HepG2 (cell line): ENCODE measurements around the gene P2RY2. TPM values are rescaled to one million over a fixed set of nuclear protein-coding genes. Genes with fewer than 3 reads are reported as not detected.
A peak's percentile ranks its signal among the peaks of the same experiment; 100 is the strongest.

ENCODE experiments used
- ATRX ChIP-seq: sonication (generic); formaldehyde crosslinking; IDR thresholded peaks from 2 replicates; pipeline ENCODE4 v1.4.0; 2020; ENCODE audit warnings: missing genetic modification reagents, borderline replicate concordance
- CBX1 ChIP-seq: IDR thresholded peaks from one replicate; pipeline ENCODE4 v1.6.1; 2016; ENCODE audit warnings: antibody characterized with exemption, low read depth
- EP300 ChIP-seq, 3 experiments: sonication (generic) in 1 of 3; formaldehyde crosslinking in 1 of 3; IDR thresholded peaks; 2 replicates each; pipeline versions ENCODE4 v1.5.1 to v1.6.1; 2011 to 2020; ENCODE audit warnings: low read depth in 2 of 3, low read length in 2 of 3, borderline replicate concordance in 1 of 3, improper control_type of control experiment in 1 of 3, mild to moderate bottlenecking in 1 of 3, missing genetic modification reagents in 1 of 3, moderate library complexity in 1 of 3
- GATAD1 ChIP-seq: IDR thresholded peaks from 2 replicates; pipeline ENCODE4 v1.6.1; 2016; ENCODE audit warnings: missing genetic modification reagents, missing compliant biosample characterization
- HNRNPL ChIP-seq: fragments of 200-400 bp; formaldehyde crosslinking; IDR thresholded peaks from 2 replicates; pipeline ENCODE4 v1.6.1; 2017; ENCODE audit warnings: mild to moderate bottlenecking, low read depth, low read length
- NFE2 ChIP-seq: sonication (generic); formaldehyde crosslinking; IDR thresholded peaks from 2 replicates; pipeline ENCODE4 v1.4.0; 2020; ENCODE audit warnings: missing genetic modification reagents
- NFE2L2 ChIP-seq: fragments of 150-350 bp; IDR thresholded peaks from 2 replicates; pipeline ENCODE4 v1.6.1; 2014; ENCODE audit warnings: low read length
- RAD51 ChIP-seq: fragments of 450-650 bp; IDR thresholded peaks from 2 replicates; pipeline ENCODE4 v1.6.1; 2016; ENCODE audit warnings: borderline replicate concordance
- SAP130 ChIP-seq: IDR thresholded peaks from 2 replicates; pipeline ENCODE4 v1.6.1; 2016; ENCODE audit warnings: low read depth
- SPEN ChIP-seq: sonication (generic); formaldehyde crosslinking; IDR thresholded peaks from 2 replicates; pipeline ENCODE4 v1.5.1; 2020; ENCODE audit warnings: low read depth, mild to moderate bottlenecking, missing genetic modification reagents
- TAF15 ChIP-seq: fragments of 200-400 bp; formaldehyde crosslinking; IDR thresholded peaks from one replicate; pipeline ENCODE4 v1.6.1; 2018; ENCODE audit warnings: mild to moderate bottlenecking, low read depth, low read length; ENCODE audit not compliant: poor library complexity, severe bottlenecking
- ZNF30 ChIP-seq: sonication (generic); formaldehyde crosslinking; IDR thresholded peaks from 2 replicates; pipeline ENCODE4 v1.5.0; 2020; ENCODE audit warnings: mild to moderate bottlenecking, missing genetic modification reagents
- ZNF557 ChIP-seq: sonication (generic); formaldehyde crosslinking; IDR thresholded peaks from 2 replicates; pipeline ENCODE4 v1.4.0; 2020; ENCODE audit warnings: missing genetic modification reagents
- ZNF562 ChIP-seq: sonication (generic); formaldehyde crosslinking; IDR thresholded peaks from 2 replicates; pipeline ENCODE4 v1.8.0; 2022; ENCODE audit warnings: missing genetic modification reagents, borderline replicate concordance
- ZNF605 ChIP-seq: sonication (generic); formaldehyde crosslinking; IDR thresholded peaks from 2 replicates; pipeline ENCODE4 v1.8.0; 2022; ENCODE audit warnings: mild to moderate bottlenecking, missing genetic modification reagents
- ZNF883 ChIP-seq: sonication (generic); formaldehyde crosslinking; IDR thresholded peaks from 2 replicates; pipeline ENCODE4 v1.5.1; 2020; ENCODE audit warnings: mild to moderate bottlenecking, missing genetic modification reagents; ENCODE audit errors: not compliant biosample characterization
- polyA plus RNA-seq, 8 experiments: library from polyadenylated mRNA; depleted of rRNA in 3 of 8; stranded (reverse) in 7 of 8; unstranded in 1 of 8; fragments of >200 nt; fragmentation: Illumina TruSeq in 4 of 8; extraction: Trizol in 4 of 8; gene quantifications; 2 replicates each; pipeline versions ENCODE4 v1.2.1 to v1.2.3, GENCODE V29; 2011 to 2016; ENCODE audit warnings: low read depth in 4 of 8, missing spikeins in 1 of 8, mixed read lengths in 1 of 8; ENCODE audit not compliant: insufficient read depth in 1 of 8
- total RNA-seq, 5 experiments: library from RNA; depleted of rRNA; stranded (reverse); fragments of >200 nt; fragmentation: Illumina TruSeq; extraction: Trizol; gene quantifications; 2 replicates each; pipeline ENCODE4 v1.2.3, GENCODE V29; 2016; ENCODE audit warnings: low read depth in 1 of 5
- TF ChIP-seq, protein P1 (sequence below): IDR thresholded peaks from 2 replicates; pipeline ENCODE4 v1.6.1; 2016; ENCODE audit warnings: control low read depth
- TF ChIP-seq, protein P2 (sequence below): sonication (generic); formaldehyde crosslinking; IDR thresholded peaks from 2 replicates; pipeline ENCODE4 v1.5.0; 2020; ENCODE audit warnings: mild to moderate bottlenecking, low read depth, missing genetic modification reagents, borderline replicate concordance
- TF ChIP-seq, protein P3 (sequence below): fragments of 450-650 bp; IDR thresholded peaks from 2 replicates; pipeline ENCODE4 v1.6.1; 2016
- TF ChIP-seq, protein P4 (sequence below): sonication (generic); formaldehyde crosslinking; IDR thresholded peaks from 2 replicates; pipeline ENCODE4 v1.4.0; 2020; ENCODE audit warnings: mild to moderate bottlenecking, missing genetic modification reagents
- TF ChIP-seq, protein P5 (sequence below): sonication (generic); formaldehyde crosslinking; IDR thresholded peaks from 2 replicates; pipeline ENCODE4 v1.8.1; 2023; ENCODE audit warnings: mild to moderate bottlenecking, missing genetic modification reagents, borderline replicate concordance
- TF ChIP-seq, protein P6 (sequence below): sonication (generic); formaldehyde crosslinking; IDR thresholded peaks from 2 replicates; pipeline ENCODE4 v1.4.0; 2020; ENCODE audit warnings: low read depth, mild to moderate bottlenecking, missing genetic modification reagents
- TF ChIP-seq, protein P7 (sequence below): sonication (generic); formaldehyde crosslinking; IDR thresholded peaks from 2 replicates; pipeline ENCODE4 v1.8.0; 2022; ENCODE audit warnings: missing genetic modification reagents, mild to moderate bottlenecking, moderate library complexity, borderline replicate concordance

The P2RY2 gene
- total and polyA plus RNA-seq, 2 of the 13 experiments (the other 11 are each of a cell fraction or from before 2014, with no cell fraction given), result 0.95 to 3.1 TPM

DNA sequence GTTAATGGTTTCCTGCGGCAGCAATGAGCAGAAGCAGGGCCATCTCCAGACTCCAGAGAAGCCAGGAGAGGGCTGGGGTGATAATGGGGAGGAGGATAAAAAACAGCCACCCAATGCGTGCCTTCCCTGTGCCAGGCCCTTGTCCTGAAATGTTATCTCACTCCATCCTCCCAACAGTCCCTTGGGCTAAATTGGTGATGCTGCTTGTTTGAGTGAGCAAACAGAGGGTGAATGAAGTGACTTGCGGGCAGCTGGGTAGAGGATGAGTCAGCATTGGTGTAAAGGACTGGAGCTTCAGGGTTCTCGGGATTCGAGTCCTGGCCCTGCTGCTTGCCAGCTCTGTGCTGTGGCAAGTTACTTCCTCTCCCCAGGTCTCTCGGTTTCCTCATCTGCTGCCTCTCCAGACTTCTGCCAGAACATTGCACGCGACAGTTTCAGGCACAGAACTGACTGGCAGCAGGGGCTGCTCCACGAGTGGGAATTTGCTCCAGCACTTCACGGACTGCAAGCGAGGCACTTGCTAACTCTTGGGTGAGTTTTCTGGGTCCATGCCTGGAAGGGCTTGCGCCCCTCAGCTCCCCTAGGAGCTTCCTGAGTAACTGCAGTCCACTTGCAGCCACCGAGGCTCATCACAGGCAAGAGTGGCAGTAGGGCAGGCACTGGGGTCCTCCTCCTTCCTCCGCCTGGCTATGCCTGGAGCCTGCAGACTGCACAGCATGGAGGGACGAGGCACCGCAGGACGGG, 54.0 kb downstream of the P2RY2 start, which contains the start of gene P2RY6 (continued):
- TF ChIP-seq EP300 (IDR thresholded peaks at IDR 0.05; ENCODE audit: low read depth in 2 of 2, low read length in 2 of 2), result peak in 1 of 2 experiments; percentile 23; a peak in 1 of 4 replicates
- no peak for TF ChIP-seq EP300 (CRISPR knock-in tag; IDR thresholded peaks at IDR 0.05; ENCODE audit: borderline replicate concordance)
- no peak for TF ChIP-seq ZNF605 (CRISPR knock-in tag)
- TF ChIP-seq ATRX (CRISPR knock-in tag), result no peak
- TF ChIP-seq, protein P1, sequence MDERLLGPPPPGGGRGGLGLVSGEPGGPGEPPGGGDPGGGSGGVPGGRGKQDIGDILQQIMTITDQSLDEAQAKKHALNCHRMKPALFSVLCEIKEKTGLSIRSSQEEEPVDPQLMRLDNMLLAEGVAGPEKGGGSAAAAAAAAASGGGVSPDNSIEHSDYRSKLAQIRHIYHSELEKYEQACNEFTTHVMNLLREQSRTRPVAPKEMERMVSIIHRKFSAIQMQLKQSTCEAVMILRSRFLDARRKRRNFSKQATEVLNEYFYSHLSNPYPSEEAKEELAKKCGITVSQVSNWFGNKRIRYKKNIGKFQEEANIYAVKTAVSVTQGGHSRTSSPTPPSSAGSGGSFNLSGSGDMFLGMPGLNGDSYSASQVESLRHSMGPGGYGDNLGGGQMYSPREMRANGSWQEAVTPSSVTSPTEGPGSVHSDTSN (CRISPR knock-in tag), result no peak
- TF ChIP-seq ZNF30, result no peak
- no peak for TF ChIP-seq SPEN (CRISPR knock-in tag)
- TF ChIP-seq RAD51, result no peak
- no peak for TF ChIP-seq ZNF562 (CRISPR knock-in tag)
- no peak for TF ChIP-seq ZNF883 (CRISPR knock-in tag)
- no peak for TF ChIP-seq CBX1
- TF ChIP-seq SAP130 (CRISPR knock-in tag), result peak; percentile 61
- no peak for TF ChIP-seq ZNF557 (CRISPR knock-in tag)
- TF ChIP-seq GATAD1 (CRISPR knock-in tag), result no peak
- peak; percentile 93 for TF ChIP-seq NFE2L2
- TF ChIP-seq, protein P2, sequence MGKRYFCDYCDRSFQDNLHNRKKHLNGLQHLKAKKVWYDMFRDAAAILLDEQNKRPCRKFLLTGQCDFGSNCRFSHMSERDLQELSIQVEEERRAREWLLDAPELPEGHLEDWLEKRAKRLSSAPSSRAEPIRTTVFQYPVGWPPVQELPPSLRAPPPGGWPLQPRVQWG (CRISPR knock-in tag), result no peak
- TF ChIP-seq, protein P3, sequence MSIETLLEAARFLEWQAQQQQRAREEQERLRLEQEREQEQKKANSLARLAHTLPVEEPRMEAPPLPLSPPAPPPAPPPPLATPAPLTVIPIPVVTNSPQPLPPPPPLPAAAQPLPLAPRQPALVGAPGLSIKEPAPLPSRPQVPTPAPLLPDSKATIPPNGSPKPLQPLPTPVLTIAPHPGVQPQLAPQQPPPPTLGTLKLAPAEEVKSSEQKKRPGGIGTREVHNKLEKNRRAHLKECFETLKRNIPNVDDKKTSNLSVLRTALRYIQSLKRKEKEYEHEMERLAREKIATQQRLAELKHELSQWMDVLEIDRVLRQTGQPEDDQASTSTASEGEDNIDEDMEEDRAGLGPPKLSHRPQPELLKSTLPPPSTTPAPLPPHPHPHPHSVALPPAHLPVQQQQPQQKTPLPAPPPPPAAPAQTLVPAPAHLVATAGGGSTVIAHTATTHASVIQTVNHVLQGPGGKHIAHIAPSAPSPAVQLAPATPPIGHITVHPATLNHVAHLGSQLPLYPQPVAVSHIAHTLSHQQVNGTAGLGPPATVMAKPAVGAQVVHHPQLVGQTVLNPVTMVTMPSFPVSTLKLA, result no peak
- TF ChIP-seq, protein P4, sequence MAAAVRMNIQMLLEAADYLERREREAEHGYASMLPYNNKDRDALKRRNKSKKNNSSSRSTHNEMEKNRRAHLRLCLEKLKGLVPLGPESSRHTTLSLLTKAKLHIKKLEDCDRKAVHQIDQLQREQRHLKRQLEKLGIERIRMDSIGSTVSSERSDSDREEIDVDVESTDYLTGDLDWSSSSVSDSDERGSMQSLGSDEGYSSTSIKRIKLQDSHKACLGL, result no peak
- TF ChIP-seq HNRNPL, result 0 out of 2 replicates have a peak, but pooled peaks have one; percentile 39
- TF ChIP-seq, protein P5, sequence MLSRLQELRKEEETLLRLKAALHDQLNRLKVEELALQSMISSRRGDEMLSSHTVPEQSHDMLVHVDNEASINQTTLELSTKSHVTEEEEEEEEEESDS (CRISPR knock-in tag), result no peak
- TF ChIP-seq, protein P6, sequence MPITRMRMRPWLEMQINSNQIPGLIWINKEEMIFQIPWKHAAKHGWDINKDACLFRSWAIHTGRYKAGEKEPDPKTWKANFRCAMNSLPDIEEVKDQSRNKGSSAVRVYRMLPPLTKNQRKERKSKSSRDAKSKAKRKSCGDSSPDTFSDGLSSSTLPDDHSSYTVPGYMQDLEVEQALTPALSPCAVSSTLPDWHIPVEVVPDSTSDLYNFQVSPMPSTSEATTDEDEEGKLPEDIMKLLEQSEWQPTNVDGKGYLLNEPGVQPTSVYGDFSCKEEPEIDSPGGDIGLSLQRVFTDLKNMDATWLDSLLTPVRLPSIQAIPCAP (CRISPR knock-in tag), result no peak
- TF ChIP-seq NFE2, result peak; percentile 87
- TF ChIP-seq TAF15, result no peak
- TF ChIP-seq, protein P7, sequence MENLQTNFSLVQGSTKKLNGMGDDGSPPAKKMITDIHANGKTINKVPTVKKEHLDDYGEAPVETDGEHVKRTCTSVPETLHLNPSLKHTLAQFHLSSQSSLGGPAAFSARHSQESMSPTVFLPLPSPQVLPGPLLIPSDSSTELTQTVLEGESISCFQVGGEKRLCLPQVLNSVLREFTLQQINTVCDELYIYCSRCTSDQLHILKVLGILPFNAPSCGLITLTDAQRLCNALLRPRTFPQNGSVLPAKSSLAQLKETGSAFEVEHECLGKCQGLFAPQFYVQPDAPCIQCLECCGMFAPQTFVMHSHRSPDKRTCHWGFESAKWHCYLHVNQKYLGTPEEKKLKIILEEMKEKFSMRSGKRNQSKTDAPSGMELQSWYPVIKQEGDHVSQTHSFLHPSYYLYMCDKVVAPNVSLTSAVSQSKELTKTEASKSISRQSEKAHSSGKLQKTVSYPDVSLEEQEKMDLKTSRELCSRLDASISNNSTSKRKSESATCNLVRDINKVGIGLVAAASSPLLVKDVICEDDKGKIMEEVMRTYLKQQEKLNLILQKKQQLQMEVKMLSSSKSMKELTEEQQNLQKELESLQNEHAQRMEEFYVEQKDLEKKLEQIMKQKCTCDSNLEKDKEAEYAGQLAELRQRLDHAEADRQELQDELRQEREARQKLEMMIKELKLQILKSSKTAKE (CRISPR knock-in tag), result no peak
